LNCaP clone FGC (cell line): Measurements from ENCODE around the gene HLA-DQB1.
"Not testable (repeated sequence)": the region's sequence is repeated elsewhere in the genome, so short reads cannot be mapped to it uniquely, and the experiment has no call there.

Source experiments
- DNase-seq: peaks from one replicate; pipeline ENCODE4 v3.0.0-alpha.2; 2011; ENCODE audit warnings: low read depth
- H3K4me3 ChIP-seq: 2 replicates; pipeline ENCODE4 v1.5.1; 2011; ENCODE audit warnings: mild to moderate bottlenecking, low read depth, low read length, control low read depth
- CTCF ChIP-seq: IDR thresholded peaks from 2 replicates; pipeline ENCODE4 v1.5.1; 2012; ENCODE audit warnings: mild to moderate bottlenecking; ENCODE audit not compliant: control insufficient read depth, insufficient read depth; ENCODE audit errors: extremely low read depth

HLA-DQB1 gene

DNA sequence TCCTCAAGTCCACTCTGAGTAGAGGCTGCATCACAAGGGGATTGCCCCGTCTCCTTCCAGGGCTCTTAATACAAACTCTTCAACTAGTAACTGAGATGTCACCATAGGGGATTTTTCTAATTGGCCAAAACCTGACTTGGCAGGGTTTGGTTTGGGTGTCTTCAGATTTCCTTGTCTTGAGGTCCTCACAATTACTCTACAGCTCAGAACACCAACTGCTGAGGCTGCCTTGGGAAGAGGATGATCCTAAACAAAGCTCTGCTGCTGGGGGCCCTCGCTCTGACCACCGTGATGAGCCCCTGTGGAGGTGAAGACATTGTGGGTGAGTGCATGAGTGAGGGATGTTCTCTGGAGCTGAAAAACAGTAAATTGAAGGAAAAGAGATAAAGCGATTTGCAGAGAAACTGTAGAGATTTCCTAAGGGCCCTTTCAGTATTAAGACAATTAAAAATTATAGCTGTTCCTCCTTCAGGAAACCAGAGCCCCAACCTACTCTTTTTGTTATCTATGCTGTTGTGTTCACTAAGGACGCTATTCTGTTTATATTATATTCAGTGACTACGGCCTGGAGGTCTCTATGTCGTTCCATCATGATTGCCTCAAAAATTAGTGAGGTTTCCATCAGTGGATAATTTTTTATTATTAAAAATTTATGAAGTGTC, 29.1 kb downstream of the HLA-DQB1 start, which contains the start of gene HLA-DQA1:
HLA-DQA1 (plus strand) TSS at position 188 of the 662 bp plus-strand sequence; CDS start at position 241, 53 bp downstream.
- no peak within 1 kb of the TSS for H3K4me3 ChIP-seq
- DNase-seq, result no peak
- TF ChIP-seq CTCF, result no peak

DNA sequence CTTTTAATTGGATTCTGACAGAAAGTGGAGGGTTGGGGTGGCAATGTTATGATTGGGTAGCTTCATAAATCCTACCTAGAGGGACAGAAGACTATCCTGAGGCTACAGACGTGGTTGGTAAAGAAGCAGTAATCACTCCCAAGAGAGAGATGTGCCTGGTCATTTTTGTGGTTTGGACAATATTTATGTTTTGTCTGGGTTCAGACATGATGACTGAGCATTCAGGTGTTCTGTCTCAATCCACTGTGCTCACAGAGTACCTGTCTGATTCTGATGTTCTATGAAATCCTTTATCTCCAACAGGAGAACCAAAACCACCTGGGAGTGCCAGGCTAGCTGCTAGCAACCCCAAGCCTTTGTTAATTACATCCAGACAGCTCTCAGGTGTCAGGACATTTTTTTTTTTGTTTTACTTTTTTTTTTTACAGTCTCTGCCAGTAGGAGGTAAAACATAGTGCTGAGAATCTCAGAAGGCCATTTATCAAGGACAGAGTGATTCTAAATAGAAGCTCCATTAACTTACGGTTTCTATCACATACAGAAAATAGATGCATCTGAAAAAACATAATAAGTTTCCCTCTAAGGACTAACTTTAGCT, 30.8 kb downstream of the HLA-DQB1 start:
- no peak for DNase-seq
- TF ChIP-seq CTCF, result no peak
- H3K4me3 ChIP-seq, result no peak overlapping the region

GRCh38 chr6:32629793-32630192, 36.7 kb downstream of the HLA-DQB1 start:
- H3K4me3 ChIP-seq, DNase-seq: not testable (repeated sequence)

GRCh38 chr6:32627831-32628230, 38.6 kb downstream of the HLA-DQB1 start:
- no peak overlapping the region for H3K4me3 ChIP-seq
- no peak for DNase-seq
- no peak for TF ChIP-seq CTCF

DNA sequence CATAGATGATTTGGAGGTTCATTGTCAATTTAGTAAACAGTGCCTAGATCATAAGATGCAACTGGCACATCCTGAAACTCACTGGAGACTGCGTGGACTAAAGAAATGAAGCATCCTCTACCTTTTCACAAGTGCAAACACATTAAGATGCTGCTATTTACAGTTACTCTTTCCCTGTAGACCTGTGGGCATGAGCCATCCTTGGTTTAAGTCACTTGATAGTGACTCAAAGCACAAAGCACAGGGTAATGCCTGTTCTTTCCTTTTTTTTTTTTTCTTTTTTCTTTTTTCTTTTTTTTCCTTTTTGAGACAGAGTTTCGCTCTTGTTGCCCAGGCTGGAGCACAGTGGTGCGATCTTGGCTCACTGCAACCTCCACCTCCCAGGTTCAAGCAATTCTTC, 39.2 kb downstream of the HLA-DQB1 start:
- DNase-seq, result no peak
- H3K4me3 ChIP-seq, result no peak overlapping the region
- TF ChIP-seq CTCF, result no peak

DNA sequence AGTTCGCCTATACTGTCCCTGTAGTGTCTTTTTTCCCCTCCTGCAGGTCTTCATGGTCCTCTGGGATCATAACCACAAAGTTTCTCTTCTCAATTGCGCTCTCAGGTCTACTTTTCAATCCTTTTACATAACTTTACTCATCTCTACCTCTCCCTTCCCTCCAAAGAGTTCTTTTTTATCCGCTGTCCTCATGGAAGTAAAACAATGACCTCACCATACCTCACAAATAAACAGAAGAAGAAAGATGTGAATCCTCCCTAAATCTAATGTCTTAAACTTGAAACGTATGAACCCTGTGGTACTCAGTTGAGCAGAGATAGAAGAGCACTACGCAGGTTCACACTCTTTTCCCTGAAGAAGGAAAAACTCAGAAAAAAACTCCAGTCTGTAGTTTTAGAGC, 41.3 kb downstream of the HLA-DQB1 start:
- no peak for DNase-seq

DNA sequence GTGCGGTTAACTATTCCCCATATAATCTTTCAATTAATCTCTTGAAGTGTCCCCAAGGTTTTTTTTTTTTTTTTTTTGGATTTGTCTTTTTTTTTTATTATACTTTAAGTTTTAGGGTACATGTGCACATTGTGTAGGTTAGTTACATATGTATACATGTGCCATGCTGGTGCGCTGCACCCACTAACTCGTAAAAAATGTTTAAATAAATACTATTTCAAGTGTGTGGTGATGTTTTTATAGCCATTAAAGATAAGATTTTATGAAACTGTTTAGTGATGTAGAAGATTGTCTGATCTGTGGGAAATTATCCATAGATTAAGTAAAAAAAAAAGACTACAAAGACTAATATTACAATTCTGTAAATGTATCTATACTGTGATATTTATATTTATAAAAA, 41.9 kb downstream of the HLA-DQB1 start:
- no peak for TF ChIP-seq CTCF
- H3K4me3 ChIP-seq, result no peak overlapping the region
- no peak for DNase-seq

More for the DNA sequence above, 41.3 kb downstream of the HLA-DQB1 start:
- no peak for TF ChIP-seq CTCF
- no peak overlapping the region for H3K4me3 ChIP-seq
